Uterus (tissue), 2 donors: ENCODE data around the gene DOCK1.

Experiments used
- POLR2A ChIP-seq, 2 donors: fragments of 450-650 bp; IDR thresholded peaks; one replicate each; pipeline ENCODE4 v1.6.1; 2016; ENCODE audit warnings: antibody characterized with exemption in 2 of 2, mild to moderate bottlenecking in 1 of 2, moderate library complexity in 1 of 2
- TF ChIP-seq, protein P1 (sequence below), 4 experiments: fragments of 200-600 bp in 2 of 4; fragments of 450-650 bp in 2 of 4; sonication (generic) in 2 of 4; IDR thresholded peaks; one replicate each; pipeline ENCODE4 v1.5.1; 2016 to 2019; ENCODE audit warnings: antibody characterized with exemption in 4 of 4, mild to moderate bottlenecking in 2 of 4, moderate library complexity in 1 of 4

DNA sequence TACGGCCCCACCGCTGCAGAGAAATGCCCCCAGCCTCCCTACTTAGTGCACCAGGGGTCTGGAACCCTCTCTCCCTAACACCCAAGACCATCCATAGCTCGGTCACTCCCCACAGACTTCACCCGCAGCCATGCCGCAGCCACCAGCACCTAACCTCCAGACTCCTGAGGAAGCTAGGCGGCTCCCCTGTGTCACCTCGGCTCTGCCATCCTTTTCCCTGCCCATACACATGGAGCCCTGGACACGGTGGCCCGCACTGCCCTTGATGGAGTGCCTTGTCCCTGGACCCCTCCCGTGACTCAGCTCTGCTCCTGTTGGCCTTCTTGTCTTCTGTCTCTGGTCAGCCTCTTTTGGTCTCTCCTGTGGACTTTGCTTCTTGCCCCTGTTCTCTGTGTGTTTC is 183.7 kb downstream of the DOCK1 start:
- TF ChIP-seq, protein P1, sequence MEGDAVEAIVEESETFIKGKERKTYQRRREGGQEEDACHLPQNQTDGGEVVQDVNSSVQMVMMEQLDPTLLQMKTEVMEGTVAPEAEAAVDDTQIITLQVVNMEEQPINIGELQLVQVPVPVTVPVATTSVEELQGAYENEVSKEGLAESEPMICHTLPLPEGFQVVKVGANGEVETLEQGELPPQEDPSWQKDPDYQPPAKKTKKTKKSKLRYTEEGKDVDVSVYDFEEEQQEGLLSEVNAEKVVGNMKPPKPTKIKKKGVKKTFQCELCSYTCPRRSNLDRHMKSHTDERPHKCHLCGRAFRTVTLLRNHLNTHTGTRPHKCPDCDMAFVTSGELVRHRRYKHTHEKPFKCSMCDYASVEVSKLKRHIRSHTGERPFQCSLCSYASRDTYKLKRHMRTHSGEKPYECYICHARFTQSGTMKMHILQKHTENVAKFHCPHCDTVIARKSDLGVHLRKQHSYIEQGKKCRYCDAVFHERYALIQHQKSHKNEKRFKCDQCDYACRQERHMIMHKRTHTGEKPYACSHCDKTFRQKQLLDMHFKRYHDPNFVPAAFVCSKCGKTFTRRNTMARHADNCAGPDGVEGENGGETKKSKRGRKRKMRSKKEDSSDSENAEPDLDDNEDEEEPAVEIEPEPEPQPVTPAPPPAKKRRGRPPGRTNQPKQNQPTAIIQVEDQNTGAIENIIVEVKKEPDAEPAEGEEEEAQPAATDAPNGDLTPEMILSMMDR (IDR thresholded peaks at IDR 0.05): no peak
- TF ChIP-seq POLR2A (IDR thresholded peaks at IDR 0.05): no peak
